ENCODE results near the gene ZRANB2.

- no peak for TF ChIP-seq EZH2 (IDR thresholded peaks at IDR 0.05)
- TF ChIP-seq POLR2AphosphoS5 (IDR thresholded peaks at IDR 0.05; ENCODE audit: borderline replicate concordance, low read depth, low read length), result no peak; the same call in 1 of the 2 replicates
- no peak for TF ChIP-seq FOXP2 (optimal IDR thresholded peaks at IDR 0.05; ENCODE audit: control extremely low read depth, extremely low read length, insufficient read depth)
Observed at GRCh38 chr1:71053146-71053545, 27.7 kb downstream of the ZRANB2 start.

Data from SK-N-MC (cell line).